Bronchial epithelial cell (primary cell): Measurements from ENCODE around the gene PEDS1. TPM values are rescaled to one million over a fixed set of nuclear protein-coding genes. Genes with fewer than 3 reads are reported as not detected.

Source experiments
- DNase-seq: peaks from one replicate; pipeline ENCODE4 v3.0.0-alpha.2; 2010; ENCODE audit warnings: low read depth
- FAIRE-seq: peaks from 2 replicates; lab custom pipeline; 2011; peaks lifted over from hg19 to GRCh38; lab: Jason Lieb, UNC
- H3K27me3 ChIP-seq: 2 replicates; pipeline ENCODE4 v1.5.1; 2011; ENCODE audit warnings: low read length; ENCODE audit not compliant: control insufficient read depth, insufficient read depth
- H3K36me3 ChIP-seq: 2 replicates; pipeline ENCODE4 v1.5.1; 2011; ENCODE audit warnings: low read length; ENCODE audit not compliant: control insufficient read depth, insufficient read depth
- H3K4me3 ChIP-seq: 2 replicates; pipeline ENCODE4 v1.5.1; 2011; ENCODE audit warnings: mild to moderate bottlenecking, low read depth, low read length, control low read depth
- total RNA-seq: library from RNA; depleted of rRNA; stranded (reverse); fragments of >200 nt; gene quantifications from 2 replicates; pipeline ENCODE4 v1.2.1, GENCODE V29; 2014
- TF ChIP-seq, protein P1 (sequence below): IDR thresholded peaks from 2 replicates; pipeline ENCODE4 v1.5.1; 2011; ENCODE audit warnings: mild to moderate bottlenecking, moderate library complexity, low read length, control low read depth, inconsistent platforms; ENCODE audit not compliant: insufficient read depth, severe bottlenecking

Gene PEDS1
- total RNA-seq, 1 donor from 2014 or later: 9.7 TPM

DNA sequence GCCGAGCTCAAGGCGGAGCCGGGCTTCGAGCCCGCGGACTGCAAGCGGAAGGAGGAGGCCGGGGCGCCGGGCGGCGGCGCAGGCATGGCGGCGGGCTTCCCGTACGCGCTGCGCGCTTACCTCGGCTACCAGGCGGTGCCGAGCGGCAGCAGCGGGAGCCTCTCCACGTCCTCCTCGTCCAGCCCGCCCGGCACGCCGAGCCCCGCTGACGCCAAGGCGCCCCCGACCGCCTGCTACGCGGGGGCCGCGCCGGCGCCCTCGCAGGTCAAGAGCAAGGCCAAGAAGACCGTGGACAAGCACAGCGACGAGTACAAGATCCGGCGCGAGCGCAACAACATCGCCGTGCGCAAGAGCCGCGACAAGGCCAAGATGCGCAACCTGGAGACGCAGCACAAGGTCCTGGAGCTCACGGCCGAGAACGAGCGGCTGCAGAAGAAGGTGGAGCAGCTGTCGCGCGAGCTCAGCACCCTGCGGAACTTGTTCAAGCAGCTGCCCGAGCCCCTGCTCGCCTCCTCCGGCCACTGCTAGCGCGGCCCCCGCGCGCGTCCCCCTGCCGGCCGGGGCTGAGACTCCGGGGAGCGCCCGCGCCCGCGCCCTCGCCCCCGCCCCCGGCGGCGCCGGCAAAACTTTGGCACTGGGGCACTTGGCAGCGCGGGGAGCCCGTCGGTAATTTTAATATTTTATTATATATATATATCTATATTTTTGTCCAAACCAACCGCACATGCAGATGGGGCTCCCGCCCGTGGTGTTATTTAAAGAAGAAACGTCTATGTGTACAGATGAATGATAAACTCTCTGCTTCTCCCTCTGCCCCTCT lies 38.2 kb upstream of the PEDS1 start:
- DNase-seq: no peak
- TF ChIP-seq, protein P1, sequence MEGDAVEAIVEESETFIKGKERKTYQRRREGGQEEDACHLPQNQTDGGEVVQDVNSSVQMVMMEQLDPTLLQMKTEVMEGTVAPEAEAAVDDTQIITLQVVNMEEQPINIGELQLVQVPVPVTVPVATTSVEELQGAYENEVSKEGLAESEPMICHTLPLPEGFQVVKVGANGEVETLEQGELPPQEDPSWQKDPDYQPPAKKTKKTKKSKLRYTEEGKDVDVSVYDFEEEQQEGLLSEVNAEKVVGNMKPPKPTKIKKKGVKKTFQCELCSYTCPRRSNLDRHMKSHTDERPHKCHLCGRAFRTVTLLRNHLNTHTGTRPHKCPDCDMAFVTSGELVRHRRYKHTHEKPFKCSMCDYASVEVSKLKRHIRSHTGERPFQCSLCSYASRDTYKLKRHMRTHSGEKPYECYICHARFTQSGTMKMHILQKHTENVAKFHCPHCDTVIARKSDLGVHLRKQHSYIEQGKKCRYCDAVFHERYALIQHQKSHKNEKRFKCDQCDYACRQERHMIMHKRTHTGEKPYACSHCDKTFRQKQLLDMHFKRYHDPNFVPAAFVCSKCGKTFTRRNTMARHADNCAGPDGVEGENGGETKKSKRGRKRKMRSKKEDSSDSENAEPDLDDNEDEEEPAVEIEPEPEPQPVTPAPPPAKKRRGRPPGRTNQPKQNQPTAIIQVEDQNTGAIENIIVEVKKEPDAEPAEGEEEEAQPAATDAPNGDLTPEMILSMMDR: peak; percentile 37
- Histone ChIP-seq H3K36me3 (peaks cover 4% of the 10 kb centered on the region), H3K4me3 (peak overlapping the region; percentile 90), H3K27me3 (no peaks in the 10 kb centered on the region)
- no peak for FAIRE-seq

DNA sequence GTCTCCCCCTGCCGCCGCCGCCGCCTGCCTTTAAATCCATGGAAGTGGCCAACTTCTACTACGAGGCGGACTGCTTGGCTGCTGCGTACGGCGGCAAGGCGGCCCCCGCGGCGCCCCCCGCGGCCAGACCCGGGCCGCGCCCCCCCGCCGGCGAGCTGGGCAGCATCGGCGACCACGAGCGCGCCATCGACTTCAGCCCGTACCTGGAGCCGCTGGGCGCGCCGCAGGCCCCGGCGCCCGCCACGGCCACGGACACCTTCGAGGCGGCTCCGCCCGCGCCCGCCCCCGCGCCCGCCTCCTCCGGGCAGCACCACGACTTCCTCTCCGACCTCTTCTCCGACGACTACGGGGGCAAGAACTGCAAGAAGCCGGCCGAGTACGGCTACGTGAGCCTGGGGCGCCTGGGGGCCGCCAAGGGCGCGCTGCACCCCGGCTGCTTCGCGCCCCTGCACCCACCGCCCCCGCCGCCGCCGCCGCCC lies 37.6 kb upstream of the PEDS1 start:
- TF ChIP-seq, protein P1: no peak
- H3K27me3 ChIP-seq: no peaks in the 10 kb centered on the region
- no peak for FAIRE-seq
- H3K4me3 ChIP-seq: peak overlapping the region; percentile 90
- DNase-seq: no peak
- peaks cover 4% of the 10 kb centered on the region for H3K36me3 ChIP-seq

DNA sequence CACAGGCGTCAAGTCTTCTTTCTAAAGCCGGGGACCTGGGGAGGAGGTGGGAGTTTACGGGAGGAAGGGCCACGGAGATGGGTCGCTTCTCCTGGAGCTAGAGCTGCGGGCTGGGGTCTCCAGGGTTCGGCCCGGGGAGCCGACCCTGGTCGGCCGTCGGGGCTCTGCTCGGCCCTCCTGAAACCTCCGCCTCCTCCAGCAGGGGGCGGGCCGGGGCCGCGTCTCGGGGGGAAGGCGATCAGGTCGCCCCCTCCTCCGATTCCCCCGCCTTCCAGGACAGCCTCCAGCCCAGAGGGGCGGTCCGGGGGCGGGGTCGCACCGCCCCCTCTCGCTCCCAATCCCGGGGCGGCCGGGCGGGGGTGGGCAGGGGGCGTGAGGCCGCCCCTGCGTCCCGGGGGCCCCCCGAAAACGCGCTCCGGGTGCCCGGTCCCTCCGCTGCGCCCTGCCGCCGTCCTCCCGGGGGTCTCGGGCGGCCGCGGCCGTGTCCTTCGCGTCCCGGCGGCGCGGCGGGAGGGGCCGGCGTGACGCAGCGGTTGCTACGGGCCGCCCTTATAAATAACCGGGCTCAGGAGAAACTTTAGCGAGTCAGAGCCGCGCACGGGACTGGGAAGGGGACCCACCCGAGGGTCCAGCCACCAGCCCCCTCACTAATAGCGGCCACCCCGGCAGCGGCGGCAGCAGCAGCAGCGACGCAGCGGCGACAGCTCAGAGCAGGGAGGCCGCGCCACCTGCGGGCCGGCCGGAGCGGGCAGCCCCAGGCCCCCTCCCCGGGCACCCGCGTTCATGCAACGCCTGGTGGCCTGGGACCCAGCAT lies 36.9 kb upstream of the PEDS1 start, which contains the start of gene CEBPB:
CEBPB (plus strand) TSS at position 580 of the 814 bp plus-strand sequence; CDS start at position 784, 204 bp downstream.
- no peaks in the 10 kb centered on the region for H3K27me3 ChIP-seq
- TF ChIP-seq, protein P1: peak; percentile 71
- peaks cover 4% of the 10 kb centered on the region for H3K36me3 ChIP-seq
- FAIRE-seq (no peak), DNase-seq (peak; percentile 52)
- H3K4me3 ChIP-seq: peak within 1 kb of the TSS; percentile 90

DNA sequence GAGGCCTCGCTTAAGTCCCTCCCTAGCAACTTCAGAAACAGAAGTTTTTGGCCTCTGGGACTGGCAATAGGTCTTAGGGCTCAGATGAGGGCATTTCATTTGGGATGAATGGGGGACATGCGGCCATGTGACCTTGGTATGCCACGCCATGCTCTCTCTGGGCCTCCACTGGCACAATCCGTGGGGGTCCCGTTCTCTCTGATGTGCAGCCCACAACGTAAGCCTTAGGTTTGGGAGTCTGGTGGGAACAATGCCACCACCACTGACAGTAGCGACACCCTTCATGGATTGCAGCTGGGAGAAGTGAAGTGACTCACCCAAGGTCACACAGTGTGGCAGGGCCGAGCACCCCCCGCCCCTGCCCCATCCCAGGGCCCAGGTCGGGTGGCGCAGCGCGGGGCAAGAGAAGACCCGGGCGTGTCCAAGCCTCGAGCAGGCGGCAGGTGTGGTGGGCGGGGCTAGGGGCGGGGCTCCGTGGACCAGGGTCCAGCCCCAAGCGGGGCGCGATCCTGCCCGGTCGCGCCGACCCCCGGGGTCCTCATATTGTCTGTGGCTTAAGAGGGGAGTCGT lies 36.2 kb upstream of the PEDS1 start:
- Histone ChIP-seq H3K36me3 (peaks cover 4% of the 10 kb centered on the region), H3K4me3 (peak overlapping the region; percentile 90), H3K27me3 (no peaks in the 10 kb centered on the region)
- FAIRE-seq (no peak), DNase-seq (no peak)
- TF ChIP-seq, protein P1: no peak

DNA sequence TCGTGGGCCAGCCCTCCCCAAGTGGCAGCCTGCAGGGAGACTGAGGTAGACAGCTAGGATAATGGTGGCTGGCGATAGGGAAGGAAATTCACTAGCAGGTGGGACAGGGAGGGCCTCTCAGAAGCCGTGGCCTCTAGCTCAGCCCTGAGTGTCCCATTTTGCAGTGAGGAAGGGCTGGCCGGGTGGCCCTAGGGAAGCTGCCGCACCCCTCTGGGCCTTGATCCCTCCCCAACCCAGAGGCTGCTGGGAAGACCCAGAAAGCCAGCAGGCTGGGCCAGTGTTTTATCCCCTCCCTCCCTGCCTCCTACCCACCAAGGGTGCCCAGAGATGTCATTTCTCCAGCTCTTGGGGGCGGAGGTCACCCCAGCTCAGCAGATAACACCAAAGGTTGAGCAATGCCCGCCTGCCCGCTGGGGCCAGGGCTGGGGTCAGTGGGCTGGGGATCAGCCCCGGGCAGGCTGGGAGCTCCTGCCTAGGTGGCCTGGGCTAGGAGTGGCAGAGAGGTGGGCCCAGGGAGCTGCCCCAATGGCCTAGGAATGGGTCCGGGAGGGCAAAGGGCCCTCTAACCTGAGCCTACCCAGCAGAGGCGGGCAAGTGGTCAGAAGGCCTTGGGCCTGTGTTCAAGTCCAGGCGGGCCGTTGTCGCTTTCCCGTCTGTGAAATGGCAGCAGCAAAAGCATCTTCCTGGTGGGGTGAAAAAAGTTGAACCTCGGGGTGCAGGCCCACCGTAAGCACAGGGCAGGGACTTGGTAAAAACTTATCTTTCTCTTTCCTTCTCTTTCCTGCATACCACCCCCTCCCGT lies 35.6 kb upstream of the PEDS1 start:
- FAIRE-seq (no peak), DNase-seq (no peak)
- TF ChIP-seq, protein P1: no peak
- Histone ChIP-seq H3K36me3 (peaks cover 4% of the 10 kb centered on the region), H3K27me3 (no peaks in the 10 kb centered on the region), H3K4me3 (no peak overlapping the region)
